ENCODE measurements around the gene LMF2.
A peak's percentile ranks its signal among the peaks of the same experiment; 100 is the strongest.

LMF2 gene

DNA sequence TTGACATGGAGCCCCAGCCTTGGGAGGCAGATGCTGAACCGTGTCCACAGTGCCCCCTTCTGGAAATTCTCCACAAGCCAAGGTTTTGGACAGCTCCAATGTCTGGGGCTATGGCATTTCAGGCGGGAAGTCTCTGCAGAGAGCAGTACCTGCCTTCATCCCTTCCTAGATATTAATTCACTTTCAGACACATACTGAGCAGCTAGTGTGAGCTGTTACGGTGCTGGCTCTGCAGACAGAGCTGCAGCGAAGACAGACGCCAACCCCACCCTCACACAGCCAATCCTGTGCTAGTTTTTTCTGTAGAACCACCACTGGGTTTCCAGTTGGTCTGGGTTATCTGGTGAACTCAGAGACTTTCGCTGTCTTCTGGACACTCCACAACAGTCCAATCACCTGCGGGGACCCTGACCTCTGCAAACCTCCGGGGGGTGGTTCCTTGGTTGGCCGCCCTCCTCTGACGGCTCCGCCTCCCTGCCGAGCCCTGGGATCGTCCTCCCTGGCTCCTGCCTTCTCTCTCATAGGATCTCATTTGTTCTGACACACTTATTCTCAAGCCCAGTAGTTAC, 9.1 kb downstream of the LMF2 start:
- peaks cover 3% of the 10 kb centered on the region for H3K4me1 ChIP-seq (ENCODE audit: control insufficient read depth, insufficient read depth, low read depth, low read length)
- no peak overlapping the region for H3K14ac ChIP-seq (ENCODE audit: low read length in 2 of 2)
- no peak overlapping the region for H3K27ac ChIP-seq (ENCODE audit: low read length, poor library complexity, severe bottlenecking)

DNA sequence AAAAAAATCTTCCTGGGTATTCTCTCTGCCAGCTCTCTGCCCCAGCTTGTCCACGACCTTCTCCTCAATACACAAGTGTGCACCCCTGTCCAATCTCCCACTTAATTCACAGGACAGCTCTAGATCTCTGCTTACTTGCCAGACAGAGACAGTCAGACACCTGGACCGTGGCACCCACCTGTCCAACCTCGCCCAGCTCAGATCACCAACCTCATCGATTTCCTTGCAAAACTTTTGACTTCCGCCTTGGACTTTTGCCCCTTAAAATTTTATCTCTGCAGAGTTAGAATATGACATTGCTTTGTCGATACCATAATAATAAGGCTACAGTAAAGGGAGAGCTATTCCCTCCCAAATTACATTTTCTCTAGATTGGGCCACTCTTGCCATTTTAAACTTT, 10.4 kb downstream of the LMF2 start:
- Histone ChIP-seq H3K14ac (ENCODE audit: low read length in 2 of 2) (no peak overlapping the region), H3K9me3 (ENCODE audit: control insufficient read depth, low read length) (no peaks in the 10 kb centered on the region), H4K8ac (ENCODE audit: low read length) (no peak overlapping the region), H3K23ac (ENCODE audit: low read length in 2 of 2) (no peak overlapping the region), H4K91ac (ENCODE audit: low read length) (no peak overlapping the region), H3K9ac (ENCODE audit: low read length) (no peak overlapping the region), H2BK12ac (ENCODE audit: low read length in 2 of 2) (no peak overlapping the region), H3K79me1 (replicated peaks; ENCODE audit: low read length, poor library complexity, severe bottlenecking) (no peaks in the 10 kb centered on the region), H2BK15ac (ENCODE audit: low read depth, poor library complexity, severe bottlenecking) (no peak overlapping the region), H2AFZ (ENCODE audit: low read depth, low read length) (no peak overlapping the region), H3K18ac (ENCODE audit: low read depth in 1 of 2, low read length in 2 of 2) (no peak overlapping the region), H3K4me1 (ENCODE audit: control insufficient read depth, insufficient read depth, low read depth, low read length) (peaks cover 3% of the 10 kb centered on the region), H3K27ac (ENCODE audit: low read length, poor library complexity, severe bottlenecking) (no peak overlapping the region), H2AK5ac (ENCODE audit: low read length, severe bottlenecking) (no peak overlapping the region), H2BK5ac (ENCODE audit: low read depth, low read length, poor library complexity, severe bottlenecking) (no peak overlapping the region), H3K4me3 (ENCODE audit: insufficient read depth in 1 of 2, low read depth in 1 of 2, low read length in 2 of 2) (no peak overlapping the region), H3K4ac (ENCODE audit: low read depth in 1 of 2, low read length in 2 of 2) (no peak overlapping the region), H2BK120ac (ENCODE audit: low read depth, low read length) (no peak overlapping the region), H3K36me3 (ENCODE audit: control insufficient read depth in 1 of 2, insufficient read depth in 2 of 2, low read depth in 1 of 2, low read length in 2 of 2) (peaks cover 3 to 11% of the 10 kb centered on the region in 2 experiments), H3K4me2 (ENCODE audit: low read length, poor library complexity, severe bottlenecking) (no peak overlapping the region), H3K27me3 (ENCODE audit: control insufficient read depth in 1 of 2, insufficient read depth in 1 of 2, low read length in 2 of 2) (peaks cover 0 to 3% of the 10 kb centered on the region in 2 experiments)
- WGBS: 86% methylated on average over 6 of the region's 6 CpGs
- no peak for DNase-seq

More for the DNA sequence above, 9.1 kb downstream of the LMF2 start:
- Histone ChIP-seq H3K9me3 (ENCODE audit: control insufficient read depth, low read length) (no peaks in the 10 kb centered on the region), H2BK5ac (ENCODE audit: low read depth, low read length, poor library complexity, severe bottlenecking) (no peak overlapping the region), H3K36me3 (ENCODE audit: control insufficient read depth in 1 of 2, insufficient read depth in 2 of 2, low read depth in 1 of 2, low read length in 2 of 2) (peaks cover 16 to 24% of the 10 kb centered on the region in 2 experiments), H3K27me3 (ENCODE audit: control insufficient read depth in 1 of 2, insufficient read depth in 1 of 2, low read length in 2 of 2) (peaks cover 0 to 3% of the 10 kb centered on the region in 2 experiments), H3K4me2 (ENCODE audit: low read length, poor library complexity, severe bottlenecking) (no peak overlapping the region), H2BK15ac (ENCODE audit: low read depth, poor library complexity, severe bottlenecking) (peak overlapping the region; percentile 7), H3K4me3 (ENCODE audit: insufficient read depth in 1 of 2, low read depth in 1 of 2, low read length in 2 of 2) (peak overlapping the region in 1 of 2 experiments; percentile 46), H3K79me1 (replicated peaks; ENCODE audit: low read length, poor library complexity, severe bottlenecking) (peaks cover 6% of the 10 kb centered on the region), H3K18ac (ENCODE audit: low read depth in 1 of 2, low read length in 2 of 2) (no peak overlapping the region), H3K23ac (ENCODE audit: low read length in 2 of 2) (no peak overlapping the region), H3K4ac (ENCODE audit: low read depth in 1 of 2, low read length in 2 of 2) (no peak overlapping the region), H3K9ac (ENCODE audit: low read length) (no peak overlapping the region), H2BK120ac (ENCODE audit: low read depth, low read length) (no peak overlapping the region), H2AK5ac (ENCODE audit: low read length, severe bottlenecking) (no peak overlapping the region), H2AFZ (ENCODE audit: low read depth, low read length) (no peak overlapping the region), H2BK12ac (ENCODE audit: low read length in 2 of 2) (no peak overlapping the region), H4K8ac (ENCODE audit: low read length) (no peak overlapping the region), H4K91ac (ENCODE audit: low read length) (no peak overlapping the region)
- WGBS: 22% methylated on average over 9 of the region's 13 CpGs
- DNase-seq: peak; percentile 56

DNA sequence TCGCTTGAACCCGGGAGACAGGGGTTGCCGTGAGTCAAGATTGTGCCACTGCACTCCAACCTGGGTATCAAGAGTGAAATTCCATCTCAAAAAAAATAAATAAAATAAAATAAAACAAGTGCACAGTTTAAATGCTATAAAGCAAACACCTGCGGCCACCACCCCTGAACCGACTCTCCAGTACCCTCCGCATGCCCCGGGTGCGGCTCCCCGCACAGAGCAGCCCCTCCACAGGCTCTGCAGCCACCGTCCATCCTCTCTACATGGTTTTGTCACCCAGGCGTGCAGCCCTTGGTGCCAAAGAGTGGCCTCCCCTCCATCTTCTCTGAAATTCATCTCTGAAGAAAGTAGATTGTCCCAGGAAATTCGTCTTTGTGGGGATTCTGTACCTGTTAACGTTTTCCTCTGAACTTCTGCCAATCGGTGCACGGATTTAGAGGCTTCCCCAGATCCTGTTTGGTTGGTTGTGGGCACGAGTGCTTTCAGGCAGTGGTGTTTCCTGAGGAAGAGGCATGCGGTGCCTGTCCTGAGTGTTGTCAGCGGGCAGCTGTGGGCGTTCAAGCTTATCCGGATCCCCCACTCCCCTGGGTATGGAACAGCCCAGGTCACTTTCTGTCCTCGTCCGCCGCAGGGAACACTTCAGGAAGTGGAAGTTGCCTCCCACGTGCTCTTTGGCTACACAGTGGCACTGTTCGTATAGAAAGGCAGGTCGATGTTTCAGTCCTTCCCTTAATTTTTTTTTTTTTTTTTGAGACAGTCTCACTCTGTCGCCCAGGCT, 16.8 kb downstream of the LMF2 start:
- no peak overlapping the region for H2BK5ac ChIP-seq (ENCODE audit: low read depth, low read length, poor library complexity, severe bottlenecking)
- no peak overlapping the region for H2BK15ac ChIP-seq (ENCODE audit: low read depth, poor library complexity, severe bottlenecking)
- H2BK12ac ChIP-seq (ENCODE audit: low read length in 2 of 2): no peak overlapping the region
- no peak overlapping the region for H3K4me3 ChIP-seq (ENCODE audit: insufficient read depth in 1 of 2, low read depth in 1 of 2, low read length in 2 of 2)
- H3K4me2 ChIP-seq (ENCODE audit: low read length, poor library complexity, severe bottlenecking): no peak overlapping the region
- H3K9ac ChIP-seq (ENCODE audit: low read length): no peak overlapping the region
- no peak overlapping the region for H3K14ac ChIP-seq (ENCODE audit: low read length in 2 of 2)
- H3K27me3 ChIP-seq (ENCODE audit: control insufficient read depth in 1 of 2, insufficient read depth in 1 of 2, low read length in 2 of 2): peaks cover 0 to 34% of the 10 kb centered on the region in 2 experiments
- H4K8ac ChIP-seq (ENCODE audit: low read length): no peak overlapping the region
- peaks cover 18% of the 10 kb centered on the region for H3K4me1 ChIP-seq (ENCODE audit: control insufficient read depth, insufficient read depth, low read depth, low read length)
- H2BK120ac ChIP-seq (ENCODE audit: low read depth, low read length): no peak overlapping the region
- no peaks in the 10 kb centered on the region for H3K79me1 ChIP-seq (replicated peaks; ENCODE audit: low read length, poor library complexity, severe bottlenecking)
- H4K91ac ChIP-seq (ENCODE audit: low read length): no peak overlapping the region
- DNase-seq: no peak
- no peak overlapping the region for H2AFZ ChIP-seq (ENCODE audit: low read depth, low read length)
- H3K36me3 ChIP-seq (ENCODE audit: control insufficient read depth in 1 of 2, insufficient read depth in 2 of 2, low read depth in 1 of 2, low read length in 2 of 2): peaks cover 0 to 4% of the 10 kb centered on the region in 2 experiments
- no peak overlapping the region for H3K4ac ChIP-seq (ENCODE audit: low read depth in 1 of 2, low read length in 2 of 2)
- no peaks in the 10 kb centered on the region for H3K9me3 ChIP-seq (ENCODE audit: control insufficient read depth, low read length)
- no peak overlapping the region for H3K18ac ChIP-seq (ENCODE audit: low read depth in 1 of 2, low read length in 2 of 2)
- no peak overlapping the region for H3K27ac ChIP-seq (ENCODE audit: low read length, poor library complexity, severe bottlenecking)
- 85% methylated on average over 27 of the region's 27 CpGs for WGBS
- no peak overlapping the region for H3K23ac ChIP-seq (ENCODE audit: low read length in 2 of 2)
- H2AK5ac ChIP-seq (ENCODE audit: low read length, severe bottlenecking): no peak overlapping the region

DNA sequence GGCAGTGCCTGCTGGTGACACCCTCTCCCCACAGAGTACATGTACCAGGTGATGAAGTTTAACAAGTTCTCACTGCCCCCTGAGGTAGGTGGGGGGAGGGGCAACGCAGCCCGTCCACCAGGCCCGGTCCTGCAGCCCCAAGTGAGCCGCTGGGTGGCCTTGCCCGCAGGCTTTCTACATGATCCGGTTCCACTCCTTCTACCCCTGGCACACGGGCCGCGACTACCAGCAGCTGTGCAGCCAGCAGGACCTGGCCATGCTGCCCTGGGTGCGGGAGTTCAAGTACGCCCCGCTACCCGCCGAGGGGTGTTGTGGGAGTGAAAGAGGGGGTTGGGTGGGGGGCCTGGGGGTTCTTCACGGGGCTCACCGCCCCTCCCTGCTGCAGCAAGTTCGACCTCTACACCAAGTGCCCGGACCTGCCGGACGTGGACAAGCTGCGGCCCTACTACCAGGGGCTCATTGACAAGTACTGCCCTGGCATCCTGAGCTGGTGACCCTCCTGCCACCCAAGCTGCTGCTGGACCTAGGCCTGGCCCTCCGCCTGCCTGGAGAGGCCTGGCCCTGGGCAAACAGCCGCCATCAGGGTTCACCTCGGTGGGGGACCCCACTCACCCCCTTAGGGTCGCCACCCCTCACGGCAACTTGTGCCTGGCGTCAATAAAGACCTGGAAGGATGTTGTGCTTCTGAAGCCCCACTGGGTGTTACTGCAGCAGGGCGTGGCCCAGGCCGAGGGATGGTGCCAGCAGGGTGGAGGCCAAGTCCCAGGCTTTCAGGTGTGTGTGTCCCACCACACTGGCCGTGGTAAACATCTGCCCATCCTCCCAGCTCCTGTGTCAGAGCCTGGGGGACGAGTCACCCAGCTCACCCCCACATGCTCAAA, 17.9 kb downstream of the LMF2 start:
- WGBS: 90% methylated on average over 31 of the region's 31 CpGs

More for the DNA sequence above, 17.9 kb downstream of the LMF2 start:
- Histone ChIP-seq H2AFZ (ENCODE audit: low read depth, low read length) (no peak overlapping the region), H3K18ac (ENCODE audit: low read depth in 1 of 2, low read length in 2 of 2) (no peak overlapping the region), H3K4me3 (ENCODE audit: insufficient read depth in 1 of 2, low read depth in 1 of 2, low read length in 2 of 2) (peak overlapping the region in 1 of 2 experiments; percentile 7), H4K91ac (ENCODE audit: low read length) (no peak overlapping the region), H2BK120ac (ENCODE audit: low read depth, low read length) (no peak overlapping the region), H2BK5ac (ENCODE audit: low read depth, low read length, poor library complexity, severe bottlenecking) (no peak overlapping the region), H2AK5ac (ENCODE audit: low read length, severe bottlenecking) (no peak overlapping the region), H2BK12ac (ENCODE audit: low read length in 2 of 2) (no peak overlapping the region), H3K36me3 (ENCODE audit: control insufficient read depth in 1 of 2, insufficient read depth in 2 of 2, low read depth in 1 of 2, low read length in 2 of 2) (peaks cover 0 to 4% of the 10 kb centered on the region in 2 experiments), H3K79me1 (replicated peaks; ENCODE audit: low read length, poor library complexity, severe bottlenecking) (no peaks in the 10 kb centered on the region), H3K4me2 (ENCODE audit: low read length, poor library complexity, severe bottlenecking) (no peak overlapping the region), H3K4me1 (ENCODE audit: control insufficient read depth, insufficient read depth, low read depth, low read length) (peaks cover 22% of the 10 kb centered on the region), H3K14ac (ENCODE audit: low read length in 2 of 2) (no peak overlapping the region), H3K23ac (ENCODE audit: low read length in 2 of 2) (no peak overlapping the region), H4K8ac (ENCODE audit: low read length) (no peak overlapping the region), H3K27me3 (ENCODE audit: control insufficient read depth in 1 of 2, insufficient read depth in 1 of 2, low read length in 2 of 2) (peaks cover 0 to 39% of the 10 kb centered on the region in 2 experiments), H3K27ac (ENCODE audit: low read length, poor library complexity, severe bottlenecking) (no peak overlapping the region), H3K4ac (ENCODE audit: low read depth in 1 of 2, low read length in 2 of 2) (no peak overlapping the region), H3K9me3 (ENCODE audit: control insufficient read depth, low read length) (no peaks in the 10 kb centered on the region), H3K9ac (ENCODE audit: low read length) (no peak overlapping the region), H2BK15ac (ENCODE audit: low read depth, poor library complexity, severe bottlenecking) (no peak overlapping the region)
- no peak for DNase-seq

All from mesenchymal stem cell (in vitro differentiated cells and primary cell).